Measurements from ENCODE around the gene ATXN3.

The ATXN3 gene

GRCh38 chr14:92106143-92106926 lies at the start of gene ATXN3:
ATXN3 (minus strand) TSS chr14:92106582; CDS start chr14:92106552, 30 bp downstream.
- DNase-seq = peak; percentile 97

GRCh38 chr14:92154283-92154942 lies 48.0 kb upstream of the ATXN3 start:
- DNase-seq = no peak

- no peak for DNase-seq
Measured at GRCh38 chr14:92153581-92153980, 47.2 kb upstream of the ATXN3 start.

- no peak for DNase-seq
Measured at GRCh38 chr14:92144708-92145107, 38.3 kb upstream of the ATXN3 start.

GRCh38 chr14:92143962-92144361 lies 37.6 kb upstream of the ATXN3 start:
- no peak for DNase-seq

- no peak for DNase-seq
Measured at GRCh38 chr14:92143309-92143708, 36.9 kb upstream of the ATXN3 start.

GRCh38 chr14:92135269-92135668 lies 28.9 kb upstream of the ATXN3 start:
- no peak for DNase-seq

- DNase-seq = no peak
Measured at GRCh38 chr14:92134456-92134855, 28.1 kb upstream of the ATXN3 start.

- no peak for DNase-seq
Measured at GRCh38 chr14:92122761-92123160, 16.4 kb upstream of the ATXN3 start.

- no peak for DNase-seq
Measured at GRCh38 chr14:92122351-92122677, 15.9 kb upstream of the ATXN3 start.

GRCh38 chr14:92121670-92122350 lies 15.4 kb upstream of the ATXN3 start, which contains the start of the genes CPSF2 and NDUFB1:
CPSF2 (plus strand) TSS chr14:92121969; CDS start chr14:92130985, 9,016 bp downstream.
NDUFB1 (minus strand) TSS chr14:92121706; CDS start chr14:92117637, 4,069 bp downstream.
- DNase-seq = peak; percentile 40

- no peak for DNase-seq
Measured at GRCh38 chr14:92121207-92121669, 14.9 kb upstream of the ATXN3 start.

- no peak for DNase-seq
Measured at GRCh38 chr14:92109490-92109889, 3.1 kb upstream of the ATXN3 start.

- no peak for DNase-seq
Measured at GRCh38 chr14:92108345-92109254, 2.2 kb upstream of the ATXN3 start.

- no peak for DNase-seq
Measured at GRCh38 chr14:92105893-92106142, 564 bp downstream of the ATXN3 start.

- no peak for DNase-seq
Measured at GRCh38 chr14:92105073-92105892, 1.1 kb downstream of the ATXN3 start.

GRCh38 chr14:92103363-92103989 lies 2.9 kb downstream of the ATXN3 start:
- no peak for DNase-seq

GRCh38 chr14:92099802-92100201 lies 6.6 kb downstream of the ATXN3 start:
- no peak for DNase-seq

GRCh38 chr14:92093320-92093719 lies 13.1 kb downstream of the ATXN3 start:
- DNase-seq = no peak

- DNase-seq = no peak
Measured at GRCh38 chr14:92088494-92088893, 17.9 kb downstream of the ATXN3 start.

- DNase-seq = no peak
Measured at GRCh38 chr14:92074555-92074954, 31.8 kb downstream of the ATXN3 start.
